ENCODE measurements around the gene CACNA1G.

CACNA1G gene

GRCh38 chr17:50672831-50673551, 112.5 kb downstream of the CACNA1G start:
- no peaks in the 10 kb centered on the region for H3K36me3 ChIP-seq

GRCh38 chr17:50675190-50675589, 114.7 kb downstream of the CACNA1G start:
- Histone ChIP-seq H3K27me3 (no peaks in the 10 kb centered on the region), H3K4me1 (peaks cover 0 to 16% (median 11%) of the 10 kb centered on the region in 10 experiments; a peak in 11 of 20 replicates), H4K20me1 (no peaks in the 10 kb centered on the region), H3K4me2 (no peak overlapping the region), H3K9ac (no peak overlapping the region), H3K9me3 (replicated peaks in 1 of 11) (no peaks in the 10 kb centered on the region), H3K27ac (no peak overlapping the region), H3K4me3 (no peak overlapping the region), H3K36me3 (no peaks in the 10 kb centered on the region)
- TF ChIP-seq Cebpa-rat (IDR thresholded peaks at IDR 0.05) = no peak

More at GRCh38 chr17:50672831-50673551, 112.5 kb downstream of the CACNA1G start:
- H3K4me1 ChIP-seq = peaks cover 0 to 31% (median 14%) of the 10 kb centered on the region in 10 experiments; a peak in 12 of 20 replicates
- H3K27ac ChIP-seq = no peak overlapping the region
- H3K4me3 ChIP-seq = no peak overlapping the region
- no peaks in the 10 kb centered on the region for H3K9me3 ChIP-seq (replicated peaks in 1 of 11)
- no peak overlapping the region for H3K4me2 ChIP-seq
- no peak for TF ChIP-seq Cebpa-rat (IDR thresholded peaks at IDR 0.05)
- H3K9ac ChIP-seq = no peak overlapping the region
- H3K27me3 ChIP-seq = no peaks in the 10 kb centered on the region
- no peaks in the 10 kb centered on the region for H4K20me1 ChIP-seq

GRCh38 chr17:50675627-50676026, 115.1 kb downstream of the CACNA1G start:
- Histone ChIP-seq H3K27ac (no peak overlapping the region), H3K27me3 (no peaks in the 10 kb centered on the region), H3K4me1 (peaks cover 0 to 19% (median 11%) of the 10 kb centered on the region in 10 experiments; a peak in 11 of 20 replicates), H3K36me3 (no peaks in the 10 kb centered on the region), H3K9ac (no peak overlapping the region), H4K20me1 (no peaks in the 10 kb centered on the region), H3K4me2 (no peak overlapping the region), H3K4me3 (no peak overlapping the region), H3K9me3 (replicated peaks in 1 of 11) (no peaks in the 10 kb centered on the region)
- no peak for TF ChIP-seq Cebpa-rat (IDR thresholded peaks at IDR 0.05)

- TF ChIP-seq Cebpa-rat (IDR thresholded peaks at IDR 0.05) = no peak
- no peak overlapping the region for H3K4me3 ChIP-seq
- H3K36me3 ChIP-seq = no peaks in the 10 kb centered on the region
- no peak overlapping the region for H3K27ac ChIP-seq
- H3K27me3 ChIP-seq = no peaks in the 10 kb centered on the region
- H3K9me3 ChIP-seq (replicated peaks in 1 of 11) = no peaks in the 10 kb centered on the region
- peaks cover 0 to 19% (median 7%) of the 10 kb centered on the region in 10 experiments; a peak in 12 of 20 replicates for H3K4me1 ChIP-seq
- no peaks in the 10 kb centered on the region for H4K20me1 ChIP-seq
- H3K9ac ChIP-seq = no peak overlapping the region
- H3K4me2 ChIP-seq = no peak overlapping the region
Measured at GRCh38 chr17:50676065-50676975, 115.8 kb downstream of the CACNA1G start.

All from BLaER1 treated with 17β-estradiol and CSF1 and Interleukin-3, amounts not matched to agents 10 nM and 100 nM (cell line).